SU-DHL-6 (cell line): ENCODE measurements around the gene RPL32.

Experiments used
- H2AFZ ChIP-seq: fragments of 200-600 bp; sonication (generic); 2 replicates; pipeline ENCODE4 v1.6.1; 2014; ENCODE audit warnings: low read depth, mild to moderate bottlenecking, moderate library complexity, mixed read lengths, antibody characterized with exemption, low read length; ENCODE audit not compliant: severe bottlenecking
- H3F3A ChIP-seq: fragments of 200-600 bp; shearing (Covaris generic); 2 replicates; pipeline ENCODE4 v1.6.0; 2016; ENCODE audit warnings: antibody characterized with exemption, mild to moderate bottlenecking; ENCODE audit not compliant: insufficient read depth
- H3K27ac ChIP-seq: fragments of 200-600 bp; sonication (generic); 2 replicates; pipeline ENCODE4 v1.5.1; 2016; ENCODE audit warnings: low read depth, mild to moderate bottlenecking, low read length, moderate library complexity, mixed read lengths
- H3K27me3 ChIP-seq: fragments of 200-600 bp; sonication (generic), shearing (Covaris generic); 2 replicates; pipeline ENCODE4 v1.6.0; 2014; ENCODE audit warnings: mild to moderate bottlenecking, low read length
- H3K36me3 ChIP-seq: fragments of 200-600 bp; sonication (generic); 2 replicates; pipeline ENCODE4 v1.6.1; 2014; ENCODE audit warnings: mild to moderate bottlenecking, low read length, mixed read lengths
- H3K4me2 ChIP-seq: fragments of 300-600, 200-600 bp; shearing (Covaris generic), sonication (generic); 2 replicates; pipeline ENCODE4 v1.6.0; 2014; ENCODE audit warnings: low read length, low read depth, mild to moderate bottlenecking; ENCODE audit not compliant: poor library complexity, severe bottlenecking
- H3K4me3 ChIP-seq: fragments of 200-600 bp; sonication (generic); 2 replicates; pipeline ENCODE4 v1.5.1; 2014; ENCODE audit warnings: antibody characterized with exemption, low read length, mild to moderate bottlenecking, mixed read lengths; ENCODE audit not compliant: insufficient read depth, poor library complexity, severe bottlenecking
- H3K79me2 ChIP-seq: fragments of 200-600 bp; sonication (generic); 2 replicates; pipeline ENCODE4 v1.6.1; 2014; ENCODE audit warnings: mild to moderate bottlenecking, low read length, moderate library complexity; ENCODE audit not compliant: insufficient read depth
- H3K9ac ChIP-seq: fragments of 200-600 bp; sonication (generic); 2 replicates; pipeline ENCODE4 v1.7.0; 2014; ENCODE audit warnings: mild to moderate bottlenecking, low read length
- H3K9me2 ChIP-seq: fragments of 200-600 bp; sonication (generic); replicated peaks from 2 replicates; pipeline ENCODE4 v1.6.1; 2014; ENCODE audit warnings: low read length; ENCODE audit not compliant: insufficient read depth
- H3K9me3 ChIP-seq: fragments of 200-600 bp; sonication (generic); 2 replicates; pipeline ENCODE4 v1.6.1; 2014; ENCODE audit warnings: low read length, mixed read lengths; ENCODE audit not compliant: insufficient read depth
- H4K20me1 ChIP-seq: fragments of 200-600 bp; sonication (generic); 2 replicates; pipeline ENCODE4 v1.6.1; 2014; ENCODE audit warnings: low read depth, mild to moderate bottlenecking, antibody characterized with exemption, low read length, moderate library complexity, mixed read lengths
- CTCF ChIP-seq: fragments of 200-600 bp; sonication (generic); IDR thresholded peaks from one replicate; pipeline ENCODE4 v1.5.1; 2017; ENCODE audit warnings: antibody characterized with exemption, mild to moderate bottlenecking, low read length, moderate library complexity; ENCODE audit not compliant: insufficient read depth, poor library complexity, severe bottlenecking
- EZH2phosphoT487 ChIP-seq: fragments of 200-600 bp; sonication (generic), shearing (Covaris generic); conservative IDR thresholded peaks from 2 replicates; pipeline ENCODE4 v1.6.1; 2018; ENCODE audit warnings: mild to moderate bottlenecking, antibody characterized with exemption, low read length, moderate library complexity, mixed read lengths

RPL32 gene

GRCh38 chr3:12809001-12809400 is 32.4 kb downstream of the RPL32 start:
- Histone ChIP-seq H3K27me3 (no peaks in the 10 kb centered on the region), H3K27ac (no peak overlapping the region), H3K79me2 (no peaks in the 10 kb centered on the region), H3K9me3 (no peaks in the 10 kb centered on the region), H3K36me3 (no peaks in the 10 kb centered on the region), H4K20me1 (no peaks in the 10 kb centered on the region), H3K4me3 (no peak overlapping the region), H3F3A (no peaks in the 10 kb centered on the region), H3K9ac (no peak overlapping the region), H2AFZ (no peak overlapping the region), H3K9me2 (no peaks in the 10 kb centered on the region), H3K4me2 (no peak overlapping the region)
- TF ChIP-seq EZH2phosphoT487 (no peak), CTCF (no peak)

- no peaks in the 10 kb centered on the region for H3K9me3 ChIP-seq
- H3K27ac ChIP-seq, result no peak overlapping the region
- no peaks in the 10 kb centered on the region for H4K20me1 ChIP-seq
- no peaks in the 10 kb centered on the region for H3K79me2 ChIP-seq
- no peak overlapping the region for H3K9ac ChIP-seq
- TF ChIP-seq CTCF (no peak), EZH2phosphoT487 (no peak)
- H3K4me3 ChIP-seq, result no peak overlapping the region
- H3F3A ChIP-seq, result no peaks in the 10 kb centered on the region
- H3K4me2 ChIP-seq, result no peak overlapping the region
- no peaks in the 10 kb centered on the region for H3K9me2 ChIP-seq
- H3K27me3 ChIP-seq, result no peaks in the 10 kb centered on the region
- no peak overlapping the region for H2AFZ ChIP-seq
- H3K36me3 ChIP-seq, result no peaks in the 10 kb centered on the region
Measured at GRCh38 chr3:12808587-12808986, 32.8 kb downstream of the RPL32 start.

- Histone ChIP-seq H3K27me3 (no peaks in the 10 kb centered on the region), H3K4me2 (no peak overlapping the region), H3K9me2 (no peaks in the 10 kb centered on the region), H3K9me3 (no peaks in the 10 kb centered on the region), H3K79me2 (no peaks in the 10 kb centered on the region), H3K4me3 (no peak overlapping the region), H4K20me1 (no peaks in the 10 kb centered on the region), H2AFZ (no peak overlapping the region), H3K27ac (no peak overlapping the region), H3K36me3 (no peaks in the 10 kb centered on the region), H3K9ac (no peak overlapping the region), H3F3A (no peaks in the 10 kb centered on the region)
- TF ChIP-seq EZH2phosphoT487, result no peak
- TF ChIP-seq CTCF, result no peak
Measured at GRCh38 chr3:12807601-12808359, 33.6 kb downstream of the RPL32 start.
